HCT116 (cell line): ENCODE results near the gene PLEKHM1. TPM values are rescaled to one million over a fixed set of nuclear protein-coding genes. Genes with fewer than 3 reads are reported as not detected.
"Not testable (repeated sequence)": the region's sequence is repeated elsewhere in the genome, so short reads cannot be mapped to it uniquely, and the experiment has no call there.

Experiments used
- ATAC-seq: fragments of 200-7000 bp; cut with Tn5 transposase; 2 replicates; pipeline ENCODE4 v1.9.1; 2020; ENCODE audit warnings: mild to moderate bottlenecking, moderate library complexity
- BruUV-seq: library from RNA; stranded (reverse); fragments of 400-500 nt; replicated peaks from 2 replicates; lab custom pipeline; 2021; lab: Mats Ljungman, UMichigan
- CTCF ChIA-PET: fragments of 300-600 bp; sonication (Branson Sonifier 250); formaldehyde crosslinking; loops from one replicate; lab custom pipeline; 2021; ENCODE audit warnings: antibody characterized with exemption; lab: Charles Lee
- POLR2A ChIA-PET: fragments of 300-600, 350-600 bp; sonication (Branson Sonifier 250); formaldehyde crosslinking; loops from one replicate; lab custom pipeline; 2021; ENCODE audit warnings: antibody characterized with exemption; lab: Charles Lee
- RAD21 ChIA-PET, 2 experiments: fragments of 300-600 bp; sonication (Branson Sonifier 250); formaldehyde crosslinking; loops; one replicate each; lab custom pipeline; 2023; ENCODE audit warnings: low total read pairs in 2 of 2; ENCODE audit not compliant: uncharacterized antibody in 2 of 2, unreplicated experiment in 2 of 2, low non-redundant PET in 1 of 2; lab: Charles Lee
- DNase-seq: peaks from one replicate; pipeline ENCODE4 v3.0.0-alpha.2; 2010; ENCODE audit warnings: low read depth, low spot score
- H2AFZ ChIP-seq: fragments of 200-600 bp; shearing (Covaris generic), sonication (generic); 2 replicates; pipeline ENCODE4 v1.6.1; 2017; ENCODE audit warnings: low read depth, mixed run types, mixed read lengths, antibody characterized with exemption, low read length; ENCODE audit not compliant: poor library complexity, severe bottlenecking
- H3K27ac ChIP-seq: 2 replicates; pipeline ENCODE4 v1.5.1; 2012; ENCODE audit warnings: low read depth, low read length
- H3K27me3 ChIP-seq: fragments of 200-600 bp; sonication (generic); 2 replicates; pipeline ENCODE4 v1.6.1; 2016; ENCODE audit warnings: mixed run types, low read length, mixed read lengths; ENCODE audit not compliant: insufficient read depth
- H3K36me3 ChIP-seq, 2 experiments: fragments of 200-500 bp in 1 of 2; fragments of 200-600 bp in 1 of 2; sonication (Bioruptor generic) in 1 of 2; sonication (generic) in 1 of 2; 2 replicates each; pipeline versions ENCODE4 v1.5.1 to v1.6.1; 2014 to 2016; ENCODE audit warnings: low read length in 2 of 2, inconsistent platforms in 1 of 2, mixed read lengths in 1 of 2, mixed run types in 1 of 2; ENCODE audit not compliant: insufficient read depth in 2 of 2, control insufficient read depth in 1 of 2
- H3K4me1 ChIP-seq, 2 experiments: fragments of 200-600 bp in 1 of 2; sonication (generic) in 1 of 2; 2 replicates each; pipeline versions ENCODE4 v1.5.1 to v1.6.1; 2012 to 2017; ENCODE audit warnings: low read length in 2 of 2, inconsistent platforms in 1 of 2, mild to moderate bottlenecking in 1 of 2, mixed read lengths in 1 of 2, mixed run types in 1 of 2, moderate library complexity in 1 of 2; ENCODE audit not compliant: insufficient read depth in 2 of 2, control insufficient read depth in 1 of 2
- H3K4me2 ChIP-seq: fragments of 200-600 bp; sonication (generic); 2 replicates; pipeline ENCODE4 v1.6.1; 2017; ENCODE audit warnings: mixed run types, low read length, mixed read lengths
- H3K4me3 ChIP-seq, 2 experiments: fragments of 200-600 bp in 1 of 2; sonication (generic) in 1 of 2; replicated peaks in 1 of 2; 2 replicates each; pipeline ENCODE4 v1.5.1; 2011 to 2016; ENCODE audit warnings: low read length in 2 of 2, control low read depth in 1 of 2, low read depth in 1 of 2, mild to moderate bottlenecking in 1 of 2, mixed read lengths in 1 of 2, mixed run types in 1 of 2
- H3K79me2 ChIP-seq: fragments of 200-600 bp; sonication (generic); 2 replicates; pipeline ENCODE4 v1.6.1; 2017; ENCODE audit warnings: mild to moderate bottlenecking, mixed run types, low read length, moderate library complexity, mixed read lengths; ENCODE audit not compliant: insufficient read depth
- H3K9ac ChIP-seq: fragments of 200-600 bp; sonication (generic); 2 replicates; pipeline ENCODE4 v1.6.1; 2016; ENCODE audit warnings: low read length, mixed read lengths
- H3K9me2 ChIP-seq: fragments of 200-600 bp; sonication (generic), shearing (Covaris generic); 2 replicates; pipeline ENCODE4 v1.6.1; 2017; ENCODE audit warnings: mixed run types, mild to moderate bottlenecking, moderate library complexity; ENCODE audit not compliant: insufficient read depth
- H3K9me3 ChIP-seq, 2 experiments: fragments of 200-500 bp in 1 of 2; fragments of 200-600 bp in 1 of 2; sonication (Bioruptor generic) in 1 of 2; sonication (generic) in 1 of 2; 2 replicates each; pipeline ENCODE4 v1.6.1; 2014 to 2017; ENCODE audit warnings: low read length in 2 of 2, mixed read lengths in 2 of 2, inconsistent platforms in 1 of 2, low read depth in 1 of 2, mild to moderate bottlenecking in 1 of 2, mixed run types in 1 of 2, moderate library complexity in 1 of 2; ENCODE audit not compliant: control insufficient read depth in 1 of 2, insufficient read depth in 1 of 2
- H4K20me1 ChIP-seq: fragments of 200-600 bp; sonication (generic), shearing (Covaris generic); 2 replicates; pipeline ENCODE4 v1.6.1; 2017; ENCODE audit warnings: mixed run types, mild to moderate bottlenecking, moderate library complexity; ENCODE audit not compliant: insufficient read depth
- intact Hi-C: fragments of 100-400 bp; cut with micrococcal nuclease; formaldehyde crosslinking; loops from 2 replicates; pipeline ENCODE4 v1.10.0; 2022
- total RNA-seq: library from RNA; stranded (reverse); gene quantifications from one replicate; pipeline ENCODE4 v1.2.1, GENCODE V29; 2021; ENCODE audit not compliant: unreplicated experiment

Gene PLEKHM1
- total RNA-seq, 1 experiment from 2014 or later, result 32.8 TPM

- H3K4me1 ChIP-seq, H2AFZ ChIP-seq, H4K20me1 ChIP-seq, RAD21 ChIA-PET, CTCF ChIA-PET, H3K4me2 ChIP-seq, BruUV-seq, H3K9me3 ChIP-seq, POLR2A ChIA-PET, H3K4me3 ChIP-seq, H3K36me3 ChIP-seq, H3K27ac ChIP-seq, H3K9me2 ChIP-seq, H3K9ac ChIP-seq, H3K27me3 ChIP-seq, intact Hi-C loops, DNase-seq, ATAC-seq, H3K79me2 ChIP-seq: not testable (repeated sequence)
Observed at GRCh38 chr17:45482317-45482716, 8.2 kb downstream of the PLEKHM1 start.

GRCh38 chr17:45475436-45475835, 15.1 kb downstream of the PLEKHM1 start:
- POLR2A ChIA-PET, H2AFZ ChIP-seq, H3K36me3 ChIP-seq, H4K20me1 ChIP-seq, ATAC-seq, BruUV-seq, H3K4me3 ChIP-seq, H3K79me2 ChIP-seq, H3K4me1 ChIP-seq, RAD21 ChIA-PET, DNase-seq, H3K27ac ChIP-seq, intact Hi-C loops, CTCF ChIA-PET, H3K9me2 ChIP-seq, H3K4me2 ChIP-seq, H3K27me3 ChIP-seq, H3K9me3 ChIP-seq, H3K9ac ChIP-seq: not testable (repeated sequence)

GRCh38 chr17:45472249-45472648, 18.3 kb downstream of the PLEKHM1 start:
- H3K27me3 ChIP-seq, H4K20me1 ChIP-seq, H3K36me3 ChIP-seq, H3K27ac ChIP-seq, H3K9me3 ChIP-seq, H3K4me2 ChIP-seq, CTCF ChIA-PET, H3K4me3 ChIP-seq, H3K79me2 ChIP-seq, H2AFZ ChIP-seq, POLR2A ChIA-PET, RAD21 ChIA-PET, DNase-seq, intact Hi-C loops, ATAC-seq, H3K4me1 ChIP-seq, H3K9ac ChIP-seq, H3K9me2 ChIP-seq, BruUV-seq: not testable (repeated sequence)

- DNase-seq, H3K27me3 ChIP-seq, POLR2A ChIA-PET, RAD21 ChIA-PET, H3K9me3 ChIP-seq, H3K36me3 ChIP-seq, H3K4me3 ChIP-seq, intact Hi-C loops, BruUV-seq, H2AFZ ChIP-seq, H3K9me2 ChIP-seq, H3K9ac ChIP-seq, H4K20me1 ChIP-seq, H3K27ac ChIP-seq, CTCF ChIA-PET, H3K4me2 ChIP-seq, H3K79me2 ChIP-seq, ATAC-seq, H3K4me1 ChIP-seq: not testable (repeated sequence)
Observed at GRCh38 chr17:45469204-45469563, 21.3 kb downstream of the PLEKHM1 start.
